NCI-H524 treated with DMSO at 0.1 percent for 48 hours (cell line): ENCODE results near the gene SNORC.

Experiments
- DNase-seq: peaks from one replicate; lab custom pipeline; 2025; lab: John Stamatoyannopoulos, UW

The SNORC gene

DNA sequence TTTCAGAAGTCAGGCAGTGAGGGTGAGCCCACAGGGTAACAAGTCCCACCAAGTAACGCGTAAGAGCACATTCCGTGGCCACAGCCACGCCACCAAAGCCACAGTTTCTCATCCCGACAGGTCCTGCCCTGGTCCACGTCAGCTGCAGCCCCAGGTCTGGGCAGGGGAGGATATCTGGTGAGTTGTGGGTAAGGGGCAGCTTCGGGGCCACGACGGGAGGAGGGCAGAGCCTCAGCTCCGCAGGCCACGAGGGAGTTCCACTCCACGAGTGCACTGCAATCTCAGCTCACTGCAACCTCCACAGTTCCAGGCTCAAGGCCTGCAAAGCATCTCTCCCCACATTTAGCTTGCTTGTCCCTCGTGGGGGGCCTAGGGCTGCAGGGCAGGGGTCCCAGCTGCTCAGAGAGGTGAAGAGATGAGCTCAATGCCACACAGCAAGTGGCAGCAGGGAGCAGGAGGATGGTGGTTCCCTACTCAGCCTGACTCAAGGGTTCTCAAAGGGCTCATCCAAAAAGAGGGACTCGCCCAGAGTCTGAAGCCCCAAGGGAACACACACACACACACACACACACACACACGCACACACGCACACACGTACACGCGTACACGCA, 12.5 kb downstream of the SNORC start:
- no peak for DNase-seq

DNA sequence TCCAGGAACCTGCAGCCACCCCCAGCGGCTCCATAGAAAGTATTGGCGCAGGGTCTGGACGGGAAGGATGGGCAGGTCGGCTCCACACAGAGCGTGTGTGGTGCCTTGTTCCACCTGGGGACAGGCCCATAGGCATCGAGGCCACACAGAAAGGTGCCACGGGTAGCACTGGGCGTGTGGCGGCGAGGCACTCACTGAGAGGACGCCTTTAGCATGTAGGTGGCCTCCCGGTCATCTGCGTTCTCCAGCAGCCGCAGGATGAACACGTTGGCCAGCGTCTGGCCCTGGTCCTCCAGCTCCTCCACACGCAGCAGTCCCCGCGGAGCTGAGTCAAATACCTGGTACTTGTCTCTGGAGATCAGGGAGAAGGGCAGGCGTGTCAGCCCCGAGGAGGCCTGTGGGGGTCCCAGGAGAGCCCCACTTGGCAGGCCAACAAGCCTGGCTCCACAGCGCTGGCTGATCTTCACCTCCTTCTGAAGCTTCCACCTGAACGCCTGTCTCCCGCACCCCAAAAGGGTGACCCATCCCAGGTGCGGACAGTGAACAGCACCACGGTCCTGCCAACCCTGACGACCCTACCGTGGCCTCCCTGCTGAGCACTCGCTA, 13.2 kb downstream of the SNORC start:
- no peak for DNase-seq

DNA sequence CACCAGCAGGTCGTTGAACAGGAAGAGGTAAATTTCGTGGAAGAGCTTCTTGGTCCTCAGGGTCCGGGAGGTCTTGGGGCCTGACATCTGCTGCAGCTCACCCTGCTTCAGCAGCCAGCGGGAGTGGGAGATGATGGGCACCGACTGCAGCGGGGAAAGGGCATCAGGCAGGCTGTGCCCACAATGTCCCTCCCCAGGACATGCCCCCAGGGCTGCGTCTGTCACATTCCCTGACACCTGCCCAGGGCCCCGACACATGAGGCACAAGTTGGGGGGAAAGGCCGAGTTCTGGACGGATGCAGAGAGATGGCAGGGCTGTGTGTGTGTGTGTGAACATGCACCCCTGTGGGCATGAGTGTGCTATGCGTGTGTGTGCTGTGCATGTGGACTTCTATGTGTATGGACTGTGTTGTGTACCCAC, 13.9 kb downstream of the SNORC start:
- no peak for DNase-seq

DNA sequence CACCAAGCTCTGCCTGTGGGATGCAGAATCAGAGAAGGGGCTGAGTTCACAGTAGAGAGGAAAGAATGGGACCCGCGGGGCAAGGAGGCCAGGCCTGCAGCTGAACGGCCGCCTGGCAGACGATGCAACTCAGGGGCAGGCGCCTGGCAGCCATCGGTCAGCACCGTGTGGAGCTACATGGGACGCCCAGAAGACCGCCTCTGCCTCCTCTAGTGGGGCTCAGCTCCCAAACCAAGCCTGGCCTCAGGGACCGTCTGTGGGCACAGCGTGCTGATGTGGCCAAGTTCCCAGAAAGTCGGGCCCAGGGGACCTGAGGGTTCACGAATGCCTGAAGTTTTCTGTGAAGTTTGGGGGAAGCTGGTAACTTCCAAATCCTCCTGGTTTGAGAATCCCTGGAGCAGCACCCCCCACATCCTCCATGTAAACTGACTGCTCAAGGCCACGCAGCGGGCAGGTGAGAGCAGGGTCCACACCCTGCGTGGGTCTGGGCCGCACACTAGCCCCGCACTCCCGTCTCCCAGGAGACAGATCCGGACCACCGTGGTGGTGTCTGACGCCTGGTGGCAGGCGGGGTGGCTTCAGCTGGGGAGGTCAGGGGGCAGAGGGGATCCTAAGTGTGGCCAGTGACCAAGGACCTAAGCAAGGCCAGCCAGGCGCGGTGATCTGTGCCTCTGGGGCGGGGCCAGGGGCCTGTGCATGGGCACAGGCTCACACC, 14.6 kb downstream of the SNORC start:
- no peak for DNase-seq

DNA sequence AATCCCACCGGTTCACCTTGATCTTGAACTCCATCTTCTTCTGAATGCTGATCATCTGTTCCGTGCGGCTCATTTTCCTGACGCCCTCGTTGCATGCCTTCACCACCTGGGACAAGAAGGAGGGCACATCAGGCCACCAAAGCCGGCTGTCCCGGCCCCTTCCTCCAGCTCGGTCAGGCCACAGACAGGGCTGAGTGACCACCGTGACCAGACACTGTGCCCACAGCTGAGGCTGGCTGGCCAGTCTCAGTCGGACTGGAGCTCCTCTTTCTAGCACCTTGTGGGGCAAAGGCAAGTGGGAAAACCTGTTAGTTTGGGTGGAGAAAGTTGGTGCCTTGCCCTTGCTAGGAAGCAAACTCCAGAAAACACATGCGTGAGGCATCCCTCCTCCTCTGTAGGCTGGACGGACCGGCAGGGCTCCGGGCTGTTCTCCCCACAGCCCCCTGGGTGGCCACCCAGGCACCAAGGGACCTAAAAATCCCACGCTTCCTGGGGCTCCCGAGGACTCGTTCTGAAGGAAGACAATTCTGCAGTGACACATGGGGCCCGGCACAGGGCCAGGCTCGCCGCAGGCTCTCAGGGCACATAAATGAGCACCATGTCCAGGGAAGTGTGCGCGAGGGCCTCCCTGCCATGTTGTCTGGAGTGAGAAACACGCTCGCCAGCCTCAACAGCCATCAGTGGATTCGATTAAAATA, 15.3 kb downstream of the SNORC start:
- DNase-seq = no peak

DNA sequence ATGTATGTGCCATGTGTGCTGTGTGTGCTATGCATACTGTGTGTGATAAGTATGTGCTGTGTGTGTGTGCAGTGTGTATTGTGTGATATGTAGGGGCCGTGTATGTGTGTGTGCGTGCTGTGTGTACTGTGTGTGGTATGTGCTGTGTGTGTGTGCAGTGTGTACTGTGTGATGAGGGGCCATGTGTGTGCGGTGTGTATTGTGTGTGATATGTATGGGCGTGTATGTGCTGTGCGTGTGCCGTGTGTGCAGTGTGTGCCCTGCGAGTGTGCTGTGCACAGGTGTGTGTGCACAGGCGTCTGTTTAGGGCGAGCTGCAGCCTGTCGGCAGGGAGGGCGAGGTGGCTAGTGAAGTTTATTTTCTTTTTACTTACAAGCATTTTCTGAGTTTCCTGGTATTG, 16.1 kb downstream of the SNORC start:
- no peak for DNase-seq

DNA sequence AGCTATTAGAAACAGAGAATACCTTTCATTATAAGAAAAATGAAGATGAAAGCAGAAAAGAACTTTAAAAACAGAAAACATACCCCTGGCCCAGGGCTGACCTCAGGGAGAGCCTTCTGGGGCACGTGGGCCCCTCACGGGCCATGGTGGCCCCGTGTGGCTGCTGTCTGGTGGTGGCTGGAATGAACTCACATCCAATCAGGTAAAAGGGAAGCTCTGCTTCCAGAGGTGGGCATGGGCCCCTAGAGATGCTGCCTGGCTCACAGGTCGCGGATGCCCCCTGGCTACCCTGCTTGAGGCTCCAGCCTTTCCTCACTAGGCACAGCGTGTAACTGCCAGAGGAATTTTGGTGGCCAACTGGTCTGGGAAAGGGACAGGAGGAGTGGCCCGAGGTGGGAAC, 16.6 kb downstream of the SNORC start:
- DNase-seq = no peak

DNA sequence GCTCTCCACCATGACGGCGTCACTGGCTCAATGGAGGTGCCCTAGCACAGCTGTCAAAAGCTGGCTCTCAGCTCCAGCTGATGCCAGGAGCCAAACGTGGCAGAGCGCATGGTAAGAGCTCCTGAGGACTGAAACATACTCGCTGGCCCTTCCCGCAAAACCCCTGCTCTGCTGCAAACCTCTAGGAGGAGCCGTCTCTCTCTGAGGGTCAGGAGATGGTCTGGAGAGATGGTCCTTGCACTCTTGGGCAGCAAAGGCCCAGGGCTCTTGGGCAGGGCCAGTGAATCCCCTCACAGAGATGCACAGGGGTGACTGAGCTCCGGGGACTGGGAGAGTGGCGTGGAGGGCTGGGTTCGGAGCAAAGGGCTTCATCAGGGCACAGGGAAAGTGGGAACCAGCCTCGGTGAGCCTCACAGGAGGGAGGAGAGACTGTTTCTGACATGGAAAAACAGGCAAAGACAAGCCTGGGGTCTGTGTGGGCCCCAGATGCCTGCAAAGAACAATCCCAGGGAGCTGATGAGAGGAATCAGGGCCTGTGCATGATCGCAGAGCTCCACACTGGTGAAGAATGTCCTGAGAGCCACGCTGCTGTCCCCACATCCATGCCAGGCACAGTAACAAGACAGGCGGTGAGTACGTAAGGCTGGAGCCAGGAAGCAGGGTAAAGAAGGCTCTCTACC, 17.2 kb downstream of the SNORC start:
- no peak for DNase-seq

DNA sequence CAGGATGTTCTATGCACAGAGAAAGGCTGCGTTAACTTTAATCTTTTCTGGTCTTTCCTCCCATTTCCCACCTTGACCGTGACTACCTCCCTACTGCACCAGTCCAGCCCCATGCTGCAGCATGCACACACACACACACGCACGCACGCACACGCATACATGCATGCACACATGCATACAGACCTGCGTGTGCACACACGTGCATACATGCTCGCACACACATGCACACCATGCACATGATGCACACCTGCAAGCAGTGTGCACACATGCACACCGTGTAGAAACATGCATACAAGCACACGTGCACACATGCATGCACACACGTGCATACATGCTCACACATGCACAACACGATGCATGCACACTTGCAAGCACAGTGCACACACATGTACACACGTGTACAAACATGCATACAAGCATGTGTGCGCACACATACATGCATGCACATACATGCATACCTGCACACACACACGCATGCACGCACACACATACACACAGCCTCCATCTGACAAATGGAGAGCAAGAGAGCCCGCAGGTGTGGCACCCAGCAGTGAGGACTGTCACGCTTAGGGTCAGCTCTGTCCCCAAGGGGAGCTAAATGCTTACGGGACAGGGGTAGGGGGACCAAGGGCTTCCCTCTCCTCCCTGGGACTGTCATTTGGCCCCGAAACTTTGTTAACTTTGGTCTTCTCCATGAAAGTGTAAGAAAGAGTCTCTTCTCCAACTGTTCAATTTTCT, 18.2 kb downstream of the SNORC start:
- no peak for DNase-seq

DNA sequence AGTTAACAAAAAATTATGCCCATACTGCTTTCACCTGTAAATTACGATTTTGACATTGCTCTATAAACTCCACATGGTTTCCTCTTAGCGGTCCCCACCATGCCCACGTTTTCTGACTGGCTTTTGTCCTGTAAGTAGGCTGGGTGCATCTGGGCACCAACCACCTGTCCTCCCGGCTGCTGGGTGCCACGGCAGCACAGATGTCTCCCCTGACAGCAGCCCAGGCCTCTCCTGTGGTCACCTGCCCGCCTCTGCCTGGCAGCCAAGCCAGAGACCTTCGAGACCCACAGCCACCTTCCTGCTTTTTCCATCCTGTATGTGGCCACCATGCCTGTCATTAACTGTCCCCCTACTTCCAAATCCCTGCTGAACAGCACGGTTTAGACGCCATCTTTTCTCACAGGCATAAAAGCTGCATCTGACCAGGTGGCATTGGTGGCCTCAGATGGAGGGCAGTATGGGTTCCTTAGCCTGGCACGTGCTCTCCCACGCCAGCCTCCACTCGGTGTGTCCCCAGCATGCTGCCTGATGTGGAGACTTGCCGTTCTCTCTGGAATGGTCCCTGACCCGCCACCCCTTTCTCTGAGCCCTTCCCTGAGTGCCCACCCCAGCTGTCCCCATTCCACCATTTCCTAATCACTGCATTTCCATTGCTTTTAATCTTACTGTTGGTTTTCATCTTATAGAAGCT, 18.9 kb downstream of the SNORC start:
- DNase-seq = no peak

DNA sequence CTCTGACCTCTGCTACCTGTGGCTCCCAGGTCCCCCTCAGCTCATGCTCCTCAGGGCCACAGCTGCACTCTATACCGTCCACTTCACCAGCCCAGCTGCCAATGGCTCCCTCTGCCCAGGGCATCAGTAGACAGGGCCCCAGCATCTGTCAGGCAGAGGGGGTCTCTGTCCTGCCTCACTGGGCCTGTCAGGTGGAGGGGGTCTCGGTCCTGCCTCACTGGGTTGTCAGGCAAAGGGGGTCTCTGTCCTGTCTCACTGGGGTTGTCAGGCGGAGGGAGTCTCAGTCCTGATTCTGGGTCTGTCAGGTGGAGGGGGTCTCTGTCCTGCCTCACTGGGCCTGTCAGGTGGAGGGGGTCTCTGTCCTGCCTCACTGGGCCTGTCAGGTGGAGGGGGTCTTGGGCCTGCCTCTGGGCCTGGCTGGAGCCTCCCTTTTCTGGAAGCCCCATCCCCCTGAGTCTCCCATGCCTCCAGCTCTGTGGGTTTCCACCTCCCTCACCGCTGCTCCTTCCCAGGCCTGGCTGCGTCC, 19.9 kb downstream of the SNORC start:
- no peak for DNase-seq

DNA sequence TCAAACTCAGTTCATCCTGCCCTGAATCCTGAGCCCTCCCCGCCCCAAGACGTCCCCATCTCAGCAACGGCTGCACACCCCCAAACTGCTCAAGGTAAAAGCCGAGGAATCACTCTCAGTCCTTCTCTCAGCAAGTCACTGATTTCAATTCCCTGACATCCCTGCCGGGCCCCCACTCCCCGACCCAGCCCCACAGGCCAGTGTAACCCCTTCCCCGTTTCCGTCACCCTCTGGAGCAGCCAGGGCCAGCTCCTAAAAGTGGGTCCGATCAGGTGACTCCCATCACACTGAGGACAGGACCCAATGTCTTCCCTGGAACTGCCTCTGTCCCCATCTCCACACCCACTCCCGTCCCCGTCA, 20.5 kb downstream of the SNORC start:
- no peak for DNase-seq

DNA sequence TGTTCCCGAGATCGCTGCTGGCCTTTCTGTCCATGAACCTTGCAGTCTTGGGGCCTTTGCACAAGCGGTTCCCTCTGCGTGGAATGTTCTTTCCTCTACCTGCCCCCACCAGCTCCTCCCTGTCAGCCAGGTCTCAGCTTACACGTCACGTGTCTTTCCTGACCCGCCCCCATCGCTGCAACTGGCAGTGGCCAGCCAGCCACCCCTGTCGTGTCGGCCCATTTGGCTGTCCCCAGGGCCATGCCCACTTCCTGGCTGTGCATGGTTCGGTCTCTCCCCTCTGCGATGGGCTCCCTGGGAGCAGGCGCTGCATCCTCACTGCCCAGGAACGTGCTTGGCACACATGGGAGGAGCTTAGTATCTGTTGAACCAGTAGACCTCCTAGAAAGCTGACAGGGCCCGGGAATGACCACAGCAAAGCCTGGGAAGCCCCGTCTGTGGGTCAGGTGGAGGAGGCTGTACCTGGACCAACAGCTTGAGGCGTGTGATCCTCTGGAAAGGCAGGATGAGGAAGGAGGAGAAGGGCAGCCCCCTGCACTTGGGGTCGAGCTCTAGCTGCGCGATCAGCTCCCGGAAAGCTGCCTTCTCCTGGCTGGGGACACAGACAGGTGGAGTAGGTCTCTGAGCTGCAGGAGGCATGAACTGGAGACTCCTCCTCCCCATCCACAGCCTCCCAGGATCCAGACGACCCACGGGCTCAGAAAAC, 21.0 kb downstream of the SNORC start:
- DNase-seq = no peak

DNA sequence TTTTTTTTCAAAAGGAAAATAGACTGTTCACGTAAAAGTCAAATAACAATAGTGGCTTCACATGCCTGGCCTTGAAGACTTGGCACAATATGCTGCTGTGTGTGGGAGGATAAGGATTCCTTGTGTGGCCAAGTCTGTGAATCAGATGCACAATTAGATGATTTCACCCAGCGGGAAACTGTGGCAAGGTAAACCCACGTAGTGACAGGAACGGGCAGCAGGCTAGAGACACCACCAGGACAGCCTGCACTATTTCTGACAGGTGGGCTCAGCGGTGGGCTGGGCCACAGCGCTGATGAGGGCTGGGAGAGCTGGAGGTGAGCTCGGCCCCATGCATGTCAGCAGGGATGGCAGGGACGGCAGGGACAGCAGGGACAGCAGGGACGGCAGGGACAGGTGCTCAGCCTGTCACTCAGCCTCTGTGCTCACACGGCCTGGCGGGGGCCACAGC, 21.6 kb downstream of the SNORC start:
- DNase-seq = no peak

DNA sequence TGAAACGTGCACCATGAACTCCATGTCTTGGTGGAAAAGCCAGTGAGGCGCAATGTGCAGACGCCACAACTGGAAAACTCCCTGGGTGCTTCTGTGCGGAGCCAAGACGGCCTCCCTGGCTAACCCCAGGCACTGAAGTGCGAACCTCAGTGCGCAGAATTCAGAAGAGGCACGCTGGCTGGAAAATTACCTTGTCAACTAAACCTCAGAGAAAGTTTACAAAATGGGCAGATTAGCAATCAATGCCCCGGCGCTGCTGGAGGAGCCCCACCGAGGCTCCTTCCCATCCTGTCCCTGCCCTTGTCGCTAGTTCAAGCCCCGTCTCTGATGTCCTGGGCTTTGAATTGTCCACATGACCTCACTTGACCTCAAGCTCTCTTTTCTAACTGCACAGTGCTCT, 22.2 kb downstream of the SNORC start:
- no peak for DNase-seq

DNA sequence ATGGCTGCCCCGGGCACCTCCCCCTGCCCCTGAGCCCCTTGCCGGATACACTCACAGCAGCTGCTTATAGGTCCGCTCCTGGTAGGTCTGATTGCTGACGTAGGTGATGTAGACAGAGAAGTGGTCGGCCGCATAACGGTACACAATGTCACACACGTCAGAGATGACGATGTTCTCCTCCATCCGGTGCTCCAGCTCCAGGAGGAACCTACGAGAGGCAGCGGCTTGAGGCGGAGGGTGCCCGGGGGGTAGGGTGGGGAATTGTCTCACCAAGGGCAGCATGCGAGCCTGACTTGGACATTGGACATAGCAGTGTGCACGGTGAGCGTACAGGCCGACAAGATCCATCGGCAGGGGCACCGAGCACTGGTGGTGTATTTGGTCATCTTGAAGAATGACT, 22.8 kb downstream of the SNORC start:
- DNase-seq = no peak

DNA sequence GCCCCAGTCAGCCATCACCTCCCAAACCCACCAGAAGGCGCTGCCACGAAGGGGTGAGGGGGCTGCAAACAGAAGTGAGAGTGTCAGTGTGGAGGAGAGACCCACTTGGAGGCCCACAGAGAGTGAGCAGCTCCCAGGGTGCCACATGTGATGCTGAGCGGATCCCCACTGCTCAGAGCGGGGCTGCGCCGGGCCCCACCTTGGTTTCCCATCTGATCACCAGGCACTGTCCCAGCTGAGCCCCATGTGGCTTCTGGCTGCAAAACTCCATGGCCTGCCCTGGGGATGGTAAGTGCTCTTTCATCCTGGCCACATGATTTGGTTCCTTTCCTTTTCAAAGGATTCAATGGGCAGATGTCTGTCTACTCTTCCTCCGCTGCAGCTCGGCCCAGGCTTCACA, 23.8 kb downstream of the SNORC start:
- no peak for DNase-seq

DNA sequence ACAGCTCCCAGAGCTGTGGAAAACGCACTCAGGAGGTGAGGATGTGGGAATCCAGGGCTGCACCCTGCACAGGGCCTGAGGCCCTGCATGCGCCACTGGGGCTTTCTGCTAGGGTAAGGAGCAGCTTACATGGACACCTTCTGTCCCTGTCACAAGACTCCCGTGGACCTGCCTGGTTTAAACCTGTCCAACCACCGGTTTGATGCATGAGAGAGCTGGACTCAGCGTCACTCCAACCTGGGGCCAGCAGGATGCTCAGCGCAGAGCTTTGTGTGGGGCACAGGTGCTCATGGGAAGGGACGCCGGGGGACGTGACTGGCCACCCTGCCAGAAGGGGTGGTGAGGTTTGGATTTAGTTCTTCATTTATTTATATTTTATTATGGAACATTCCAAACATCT, 24.2 kb downstream of the SNORC start:
- DNase-seq = no peak

DNA sequence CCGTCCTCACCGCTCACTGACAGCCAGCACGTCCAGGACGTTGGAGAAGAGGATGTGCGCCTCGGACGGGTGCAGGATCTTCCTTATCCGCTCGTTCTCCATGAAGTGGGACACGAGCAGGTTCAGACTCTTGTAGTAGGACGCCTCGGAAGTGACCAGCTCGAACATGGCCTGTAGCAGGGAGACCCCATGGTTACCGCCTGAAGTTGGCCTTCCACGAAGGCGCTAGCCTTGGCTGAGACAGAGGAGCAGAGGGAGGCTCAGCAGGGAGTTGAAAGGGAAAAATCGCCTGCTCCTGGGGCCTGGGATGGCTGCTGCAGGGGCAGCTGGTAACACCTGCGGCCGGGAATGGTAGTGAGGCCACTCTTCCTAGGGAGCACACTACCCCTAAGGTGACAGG, 24.7 kb downstream of the SNORC start:
- DNase-seq = no peak

DNA sequence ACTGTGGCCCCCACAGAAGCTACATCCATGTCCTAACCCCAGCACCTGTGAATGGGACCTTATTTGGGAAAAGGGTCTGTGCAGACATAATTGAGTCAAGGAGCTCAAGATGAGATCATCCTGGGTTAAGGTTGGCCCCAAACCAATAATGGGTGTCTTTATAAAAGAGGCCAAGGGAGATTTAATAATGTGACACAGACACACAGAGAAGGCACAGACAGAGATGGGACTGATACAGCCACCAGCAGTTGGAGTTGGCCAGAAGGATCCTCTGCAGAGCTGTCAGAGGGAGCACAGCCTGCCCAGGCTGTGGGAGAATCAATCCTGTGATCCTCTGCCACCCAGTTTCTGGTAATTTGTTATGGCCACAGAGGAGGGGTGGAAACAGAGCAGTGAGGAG, 26.0 kb downstream of the SNORC start:
- DNase-seq = no peak
